AG09309 (cell line): ENCODE results near the gene F2.

Experiments used
- DNase-seq: peaks from one replicate; pipeline ENCODE4 v3.0.0-alpha.2; 2010; ENCODE audit warnings: low read depth
- H3K4me3 ChIP-seq: 2 replicates; pipeline ENCODE4 v1.5.1; 2011; ENCODE audit warnings: mild to moderate bottlenecking, low read depth, low read length, moderate library complexity; ENCODE audit not compliant: control insufficient read depth
- CTCF ChIP-seq: IDR thresholded peaks from 2 replicates; pipeline ENCODE4 v1.5.1; 2011; ENCODE audit warnings: mild to moderate bottlenecking, low read depth, low read length, inconsistent platforms; ENCODE audit not compliant: insufficient read depth, control insufficient read depth; ENCODE audit errors: missing control alignments

The F2 gene

GRCh38 chr11:46718155-46719019, 626 bp upstream of the F2 start:
- no peak overlapping the region for H3K4me3 ChIP-seq
- TF ChIP-seq CTCF: no peak
- no peak for DNase-seq

GRCh38 chr11:46719543-46720218, 668 bp downstream of the F2 start:
- no peak for DNase-seq
- no peak overlapping the region for H3K4me3 ChIP-seq
- TF ChIP-seq CTCF: no peak

GRCh38 chr11:46721286-46721685, 2.3 kb downstream of the F2 start:
- no peak overlapping the region for H3K4me3 ChIP-seq
- no peak for TF ChIP-seq CTCF
- DNase-seq: no peak

GRCh38 chr11:46722566-46723358, 3.7 kb downstream of the F2 start:
- DNase-seq: no peak
- TF ChIP-seq CTCF: no peak

GRCh38 chr11:46723359-46723680, 4.3 kb downstream of the F2 start:
- no peak for TF ChIP-seq CTCF
- DNase-seq: no peak
- H3K4me3 ChIP-seq: no peak overlapping the region

More at GRCh38 chr11:46722566-46723358, 3.7 kb downstream of the F2 start:
- no peak overlapping the region for H3K4me3 ChIP-seq

GRCh38 chr11:46724088-46724487, 5.1 kb downstream of the F2 start:
- TF ChIP-seq CTCF: no peak
- H3K4me3 ChIP-seq: no peak overlapping the region
- DNase-seq: no peak
